ENCODE measurements around the gene AMBN.
"Not testable (repeated sequence)": the region's sequence is repeated elsewhere in the genome, so short reads cannot be mapped to it uniquely, and the experiment has no call there.

AMBN gene

DNA sequence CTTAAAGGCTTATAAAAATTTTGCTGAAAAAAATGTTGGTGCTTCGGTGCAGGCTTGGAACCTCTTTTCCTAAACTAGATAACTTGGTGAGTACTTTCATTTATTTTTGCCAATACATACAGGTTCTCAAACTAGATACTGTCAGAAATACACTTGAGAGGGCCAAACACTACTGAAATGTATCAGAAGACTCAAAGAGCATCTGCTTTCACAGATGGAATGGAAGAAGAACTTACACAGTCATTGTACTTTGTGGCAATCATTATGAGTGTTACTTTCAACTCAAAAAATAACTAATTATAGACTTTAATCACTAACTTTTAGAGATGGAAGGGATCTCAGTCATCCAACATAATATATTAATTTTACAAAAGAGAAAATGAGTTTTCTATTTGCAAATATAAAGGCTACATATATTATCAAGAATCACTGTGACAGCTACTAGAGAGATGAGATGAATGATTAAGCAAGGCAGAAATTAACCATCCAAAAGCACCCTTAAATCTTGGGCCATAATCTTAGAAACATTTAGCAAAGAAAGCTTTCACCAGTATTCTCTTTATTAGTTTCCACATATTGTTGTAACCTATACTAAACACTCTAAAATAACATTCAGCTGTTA is 37.5 kb downstream of the AMBN start:
- Histone ChIP-seq H3K9ac (ENCODE audit: low read length in 5 of 5) (no peak overlapping the region), H3K27me3 (ENCODE audit: control insufficient read depth in 5 of 5, insufficient read depth in 4 of 5, low read length in 5 of 5) (no peaks in the 10 kb centered on the region), H3K9me3 (ENCODE audit: control insufficient read depth in 5 of 5, low read length in 5 of 5) (no peaks in the 10 kb centered on the region), H3K4me1 (ENCODE audit: control insufficient read depth in 5 of 5, insufficient read depth in 5 of 5, low read length in 5 of 5) (no peaks in the 10 kb centered on the region), H3K27ac (ENCODE audit: low read depth, low read length) (no peak overlapping the region), H3K4me3 (ENCODE audit: low read depth in 1 of 5, low read length in 5 of 5) (no peak overlapping the region), H3K36me3 (ENCODE audit: control insufficient read depth in 5 of 5, insufficient read depth in 5 of 5, low read length in 5 of 5) (no peaks in the 10 kb centered on the region)

DNA sequence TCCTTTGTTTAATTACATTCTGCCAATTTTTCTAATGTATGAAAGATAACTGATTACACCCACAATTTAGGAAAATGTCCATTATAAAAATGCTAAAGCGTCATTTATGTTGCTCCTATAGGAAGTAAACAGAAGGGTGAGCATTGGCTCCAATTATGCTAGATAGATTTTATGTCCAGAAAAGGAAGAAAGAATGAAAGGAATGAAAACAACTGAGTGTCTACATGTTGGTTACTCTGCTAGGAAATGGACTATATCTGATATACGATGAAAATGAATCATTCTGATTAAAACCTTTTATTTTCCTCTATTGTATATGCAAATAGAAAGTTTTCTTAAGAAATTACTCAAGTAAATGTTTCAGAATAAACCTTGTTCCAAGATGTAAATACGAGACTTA is 38.1 kb downstream of the AMBN start:
- Histone ChIP-seq H3K9ac (ENCODE audit: low read length in 5 of 5) (no peak overlapping the region), H3K27me3 (ENCODE audit: control insufficient read depth in 5 of 5, insufficient read depth in 4 of 5, low read length in 5 of 5) (no peaks in the 10 kb centered on the region), H3K4me1 (ENCODE audit: control insufficient read depth in 5 of 5, insufficient read depth in 5 of 5, low read length in 5 of 5) (no peaks in the 10 kb centered on the region), H3K4me3 (ENCODE audit: low read depth in 1 of 5, low read length in 5 of 5) (no peak overlapping the region), H3K36me3 (ENCODE audit: control insufficient read depth in 5 of 5, insufficient read depth in 5 of 5, low read length in 5 of 5) (no peaks in the 10 kb centered on the region), H3K9me3 (ENCODE audit: control insufficient read depth in 5 of 5, low read length in 5 of 5) (no peaks in the 10 kb centered on the region), H3K27ac (ENCODE audit: low read depth, low read length) (no peak overlapping the region)

DNA sequence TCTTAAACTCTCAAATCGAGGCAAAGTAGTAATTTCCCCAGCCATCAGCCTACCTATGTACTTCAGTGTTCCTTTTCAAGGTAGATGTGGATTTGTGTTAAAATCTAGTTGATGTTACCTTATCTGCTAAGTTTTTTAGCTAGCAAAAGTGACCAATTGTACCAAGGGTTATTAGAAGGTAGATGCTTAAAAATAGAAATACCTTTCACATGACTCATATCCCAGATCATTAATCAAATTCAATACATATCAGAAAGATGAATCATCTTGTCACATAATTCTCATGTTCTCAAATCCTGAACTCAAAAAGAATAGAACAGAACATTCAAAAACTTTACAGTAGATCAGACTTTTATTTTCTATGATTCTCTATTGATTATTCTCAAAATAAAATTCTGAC is 40.0 kb downstream of the AMBN start:
- no peak overlapping the region for H3K27ac ChIP-seq (ENCODE audit: low read depth, low read length)
- no peak overlapping the region for H3K9ac ChIP-seq (ENCODE audit: low read length in 5 of 5)
- H3K4me3 ChIP-seq (ENCODE audit: low read depth in 1 of 5, low read length in 5 of 5), result no peak overlapping the region
- H3K4me1 ChIP-seq (ENCODE audit: control insufficient read depth in 5 of 5, insufficient read depth in 5 of 5, low read length in 5 of 5), result no peaks in the 10 kb centered on the region
- no peaks in the 10 kb centered on the region for H3K27me3 ChIP-seq (ENCODE audit: control insufficient read depth in 5 of 5, insufficient read depth in 4 of 5, low read length in 5 of 5)
- H3K9me3 ChIP-seq (ENCODE audit: control insufficient read depth in 5 of 5, low read length in 5 of 5), result no peaks in the 10 kb centered on the region
- H3K36me3 ChIP-seq (ENCODE audit: control insufficient read depth in 5 of 5, insufficient read depth in 5 of 5, low read length in 5 of 5), result no peaks in the 10 kb centered on the region

DNA sequence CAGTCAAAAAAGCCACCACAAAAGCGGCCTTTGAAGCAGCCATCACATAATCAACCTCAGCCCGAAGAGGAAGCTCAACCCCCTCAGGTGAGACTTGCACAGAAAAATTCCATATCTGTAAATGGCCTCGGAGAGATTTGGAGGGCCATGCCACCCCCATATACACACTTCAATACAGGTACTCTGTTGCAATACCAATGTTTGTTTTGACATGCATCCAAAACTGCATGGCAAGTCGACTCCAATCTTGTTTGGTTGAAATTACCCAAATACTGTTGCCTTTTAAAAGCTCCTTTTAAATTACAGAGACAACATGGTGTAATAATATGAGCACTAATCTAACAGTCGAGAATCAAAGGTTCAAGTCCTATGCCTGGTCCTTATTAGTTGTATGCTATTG is 42.4 kb downstream of the AMBN start:
- Histone ChIP-seq H3K9ac (ENCODE audit: low read length in 5 of 5) (no peak overlapping the region), H3K27ac (ENCODE audit: low read depth, low read length) (no peak overlapping the region), H3K27me3 (ENCODE audit: control insufficient read depth in 5 of 5, insufficient read depth in 4 of 5, low read length in 5 of 5) (no peaks in the 10 kb centered on the region), H3K9me3 (ENCODE audit: control insufficient read depth in 5 of 5, low read length in 5 of 5) (no peaks in the 10 kb centered on the region), H3K36me3 (ENCODE audit: control insufficient read depth in 5 of 5, insufficient read depth in 5 of 5, low read length in 5 of 5) (no peaks in the 10 kb centered on the region), H3K4me3 (ENCODE audit: low read depth in 1 of 5, low read length in 5 of 5) (no peak overlapping the region), H3K4me1 (ENCODE audit: control insufficient read depth in 5 of 5, insufficient read depth in 5 of 5, low read length in 5 of 5) (no peaks in the 10 kb centered on the region)

DNA sequence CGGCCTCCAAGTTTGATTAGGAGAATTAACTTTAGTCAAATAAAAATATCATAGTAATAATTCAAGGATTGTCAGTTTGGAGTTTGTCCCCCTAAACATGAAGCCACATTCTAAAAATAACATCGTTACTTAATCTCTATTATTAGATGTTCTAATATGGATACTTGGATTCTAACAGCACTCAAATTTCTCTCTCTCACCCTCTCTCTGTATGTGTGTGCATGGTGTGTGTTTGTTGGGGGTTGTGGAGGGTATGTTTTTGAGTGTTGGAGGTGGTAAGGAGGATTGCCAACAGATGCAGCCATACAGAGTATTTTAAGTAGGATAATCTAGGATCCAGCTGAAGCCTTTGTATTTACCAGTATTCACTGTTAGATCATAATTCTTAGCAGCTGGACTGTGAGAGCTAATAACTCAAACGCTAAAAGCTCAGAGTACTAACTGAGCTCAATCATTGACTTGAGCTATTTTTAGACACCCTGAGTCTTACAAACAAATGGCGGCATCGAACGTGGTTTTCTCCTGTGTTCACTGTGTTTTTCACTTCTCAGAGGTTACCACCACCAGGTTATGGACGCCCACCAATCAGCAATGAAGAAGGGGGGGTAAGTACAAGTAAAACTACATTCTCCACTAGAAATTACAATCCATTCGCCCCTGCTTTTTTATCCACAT is 45.3 kb downstream of the AMBN start:
- Histone ChIP-seq H3K4me1 (ENCODE audit: control insufficient read depth in 5 of 5, insufficient read depth in 5 of 5, low read length in 5 of 5) (peaks cover 0 to 2% (median 0%) of the 10 kb centered on the region in 5 donors), H3K4me3 (ENCODE audit: low read depth in 1 of 5, low read length in 5 of 5) (no peak overlapping the region), H3K27me3 (ENCODE audit: control insufficient read depth in 5 of 5, insufficient read depth in 4 of 5, low read length in 5 of 5) (no peaks in the 10 kb centered on the region), H3K9me3 (ENCODE audit: control insufficient read depth in 5 of 5, low read length in 5 of 5) (no peaks in the 10 kb centered on the region), H3K9ac (ENCODE audit: low read length in 5 of 5) (no peak overlapping the region), H3K27ac (ENCODE audit: low read depth, low read length) (no peak overlapping the region), H3K36me3 (ENCODE audit: control insufficient read depth in 5 of 5, insufficient read depth in 5 of 5, low read length in 5 of 5) (no peaks in the 10 kb centered on the region)

DNA sequence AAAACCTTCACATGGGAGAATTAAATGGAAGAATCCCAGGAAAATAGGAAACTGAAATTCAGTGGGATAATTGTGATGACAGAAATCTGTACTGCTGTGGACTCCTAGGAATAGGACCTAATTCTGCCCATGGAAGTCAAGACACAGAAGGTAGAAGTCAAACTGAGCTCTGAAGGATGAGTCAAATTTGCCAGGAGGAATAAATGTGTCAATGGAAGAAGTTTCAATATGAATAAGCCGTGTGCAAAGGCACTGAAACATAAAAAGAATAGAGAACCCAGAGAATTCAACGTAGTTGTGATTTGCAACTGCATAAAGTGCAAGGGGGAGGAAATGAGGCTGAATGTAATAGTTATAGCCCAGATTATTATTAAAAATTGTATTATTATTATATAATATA is 48.1 kb downstream of the AMBN start:
- H3K9me3 ChIP-seq (ENCODE audit: control insufficient read depth in 5 of 5, low read length in 5 of 5), result no peaks in the 10 kb centered on the region
- no peaks in the 10 kb centered on the region for H3K27me3 ChIP-seq (ENCODE audit: control insufficient read depth in 5 of 5, insufficient read depth in 4 of 5, low read length in 5 of 5)
- H3K9ac ChIP-seq (ENCODE audit: low read length in 5 of 5), result no peak overlapping the region
- H3K36me3 ChIP-seq (ENCODE audit: control insufficient read depth in 5 of 5, insufficient read depth in 5 of 5, low read length in 5 of 5), result no peaks in the 10 kb centered on the region
- H3K4me1 ChIP-seq (ENCODE audit: control insufficient read depth in 5 of 5, insufficient read depth in 5 of 5, low read length in 5 of 5), result peaks cover 0 to 2% (median 0%) of the 10 kb centered on the region in 5 donors
- H3K27ac ChIP-seq (ENCODE audit: low read depth, low read length), result no peak overlapping the region
- H3K4me3 ChIP-seq (ENCODE audit: low read depth in 1 of 5, low read length in 5 of 5), result no peak overlapping the region

DNA sequence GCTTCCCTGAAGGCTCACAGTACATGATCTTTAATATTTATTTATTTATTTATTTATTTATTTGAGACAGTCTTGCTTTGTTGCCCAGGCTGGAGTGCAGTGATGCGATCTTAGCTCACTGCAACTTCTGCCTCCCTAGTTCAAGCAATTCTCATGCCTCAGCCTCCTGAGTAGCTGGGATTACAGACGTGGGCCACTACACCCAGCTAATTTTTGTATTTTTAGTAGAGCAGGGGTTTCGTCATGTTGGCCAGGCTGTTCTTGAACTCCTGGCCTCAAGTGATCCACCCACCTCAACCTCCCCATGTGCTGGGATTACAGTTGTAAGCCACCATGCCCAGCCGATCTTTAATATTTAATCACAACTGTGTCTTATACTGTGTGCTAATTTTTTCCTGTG is 58.7 kb downstream of the AMBN start:
- H3K4me1 ChIP-seq (ENCODE audit: control insufficient read depth in 5 of 5, insufficient read depth in 5 of 5, low read length in 5 of 5); H3K9ac ChIP-seq (ENCODE audit: low read length in 5 of 5); H3K36me3 ChIP-seq (ENCODE audit: control insufficient read depth in 5 of 5, insufficient read depth in 5 of 5, low read length in 5 of 5); H3K27ac ChIP-seq (ENCODE audit: low read depth, low read length); H3K27me3 ChIP-seq (ENCODE audit: control insufficient read depth in 5 of 5, insufficient read depth in 4 of 5, low read length in 5 of 5); H3K4me3 ChIP-seq (ENCODE audit: low read depth in 1 of 5, low read length in 5 of 5); H3K9me3 ChIP-seq (ENCODE audit: control insufficient read depth in 5 of 5, low read length in 5 of 5): not testable (repeated sequence)

DNA sequence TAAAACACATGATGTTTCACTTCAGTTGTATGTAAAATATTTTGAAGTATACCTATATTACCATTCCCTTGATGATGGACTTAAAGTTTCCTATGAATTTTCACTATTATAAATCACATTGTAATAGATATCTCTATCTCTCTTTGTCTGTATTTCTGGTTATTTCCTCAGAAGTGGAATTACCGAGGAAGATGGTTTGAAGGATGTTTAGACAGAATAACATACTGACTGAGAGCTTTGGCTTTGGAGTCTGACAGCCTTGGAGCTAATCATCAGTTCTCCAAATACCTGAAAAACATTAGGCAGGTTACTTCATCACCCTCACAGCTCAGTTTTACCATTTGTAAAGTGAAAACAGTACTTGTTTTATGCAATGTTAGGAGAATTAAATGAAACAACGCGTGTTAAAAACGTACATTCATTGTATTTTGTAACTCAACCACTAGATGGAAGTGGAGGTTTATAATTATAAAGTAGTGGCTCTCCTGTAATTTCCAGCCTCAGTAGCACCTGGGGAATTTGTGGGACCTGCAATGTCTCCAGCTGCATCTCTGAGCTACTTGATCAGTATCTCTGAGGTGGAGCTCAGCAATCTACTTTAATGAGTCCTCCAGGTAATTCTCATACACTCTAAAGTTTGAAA is 59.9 kb downstream of the AMBN start:
- H3K9me3 ChIP-seq (ENCODE audit: control insufficient read depth in 5 of 5, low read length in 5 of 5), result no peaks in the 10 kb centered on the region
- H3K27ac ChIP-seq (ENCODE audit: low read depth, low read length), result no peak overlapping the region
- H3K27me3 ChIP-seq (ENCODE audit: control insufficient read depth in 5 of 5, insufficient read depth in 4 of 5, low read length in 5 of 5), result peaks cover 0 to 4% (median 0%) of the 10 kb centered on the region in 5 donors
- no peak overlapping the region for H3K4me3 ChIP-seq (ENCODE audit: low read depth in 1 of 5, low read length in 5 of 5)
- H3K9ac ChIP-seq (ENCODE audit: low read length in 5 of 5), result no peak overlapping the region
- H3K4me1 ChIP-seq (ENCODE audit: control insufficient read depth in 5 of 5, insufficient read depth in 5 of 5, low read length in 5 of 5), result no peaks in the 10 kb centered on the region
- H3K36me3 ChIP-seq (ENCODE audit: control insufficient read depth in 5 of 5, insufficient read depth in 5 of 5, low read length in 5 of 5), result no peaks in the 10 kb centered on the region

DNA sequence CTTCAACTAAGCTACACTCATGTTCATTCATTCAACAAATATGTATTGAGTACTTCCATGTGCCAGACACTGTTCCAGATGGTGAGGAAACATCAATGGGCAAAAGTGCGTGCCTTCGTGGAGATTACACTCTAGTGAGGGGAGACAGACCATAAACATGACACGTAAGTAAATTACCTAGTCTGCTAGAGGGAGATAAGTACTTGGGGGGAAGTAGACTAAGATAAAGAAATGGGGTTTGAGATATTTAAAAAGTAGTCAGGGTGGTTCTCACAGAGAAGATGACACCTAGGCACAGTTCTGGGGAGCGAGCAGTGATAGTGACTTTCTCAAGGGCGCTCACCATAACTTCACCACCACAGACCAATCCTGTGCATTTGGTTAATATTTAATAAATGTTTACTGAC is 62.6 kb downstream of the AMBN start:
- no peaks in the 10 kb centered on the region for H3K36me3 ChIP-seq (ENCODE audit: control insufficient read depth in 5 of 5, insufficient read depth in 5 of 5, low read length in 5 of 5)

More for the DNA sequence above, 62.6 kb downstream of the AMBN start:
- Histone ChIP-seq H3K9me3 (ENCODE audit: control insufficient read depth in 5 of 5, low read length in 5 of 5) (no peaks in the 10 kb centered on the region), H3K9ac (ENCODE audit: low read length in 5 of 5) (no peak overlapping the region), H3K27ac (ENCODE audit: low read depth, low read length) (no peak overlapping the region), H3K4me3 (ENCODE audit: low read depth in 1 of 5, low read length in 5 of 5) (no peak overlapping the region), H3K27me3 (ENCODE audit: control insufficient read depth in 5 of 5, insufficient read depth in 4 of 5, low read length in 5 of 5) (peaks cover 0 to 8% (median 0%) of the 10 kb centered on the region in 5 donors), H3K4me1 (ENCODE audit: control insufficient read depth in 5 of 5, insufficient read depth in 5 of 5, low read length in 5 of 5) (no peaks in the 10 kb centered on the region)
